Tibial nerve (tissue), 4 donors: Measurements from ENCODE around the gene SRSF9. TPM values are rescaled to one million over a fixed set of nuclear protein-coding genes. Genes with fewer than 3 reads are reported as not detected.
A peak's percentile ranks its signal among the peaks of the same experiment; 100 is the strongest.

ENCODE experiments used
- DNase-seq, 2 donors: peaks; one replicate each; pipeline ENCODE4 v3.0.0-alpha.2; 2019; ENCODE audit warnings: low spot score in 2 of 2
- H3K27ac ChIP-seq, 4 donors: fragments of 200-600 bp; sonication (generic) in 3 of 4; one replicate each; pipeline ENCODE4 v1.5.1; 2017 to 2019; ENCODE audit warnings: mild to moderate bottlenecking in 1 of 4
- H3K27me3 ChIP-seq, 2 donors: fragments of 200-600 bp; sonication (generic) in 1 of 2; one replicate each; pipeline versions ENCODE4 v1.5.1 to v1.6.0; 2017 to 2019
- H3K36me3 ChIP-seq, 3 donors: fragments of 200-600 bp; sonication (generic); one replicate each; pipeline ENCODE4 v1.5.1; 2018 to 2019
- H3K4me1 ChIP-seq, 4 donors: fragments of 200-600 bp; sonication (generic) in 3 of 4; one replicate each; pipeline ENCODE4 v1.5.1; 2017 to 2019
- H3K4me3 ChIP-seq, 4 donors: fragments of 200-600 bp; sonication (generic) in 3 of 4; one replicate each; pipeline ENCODE4 v1.5.1; 2017 to 2019; ENCODE audit warnings: mild to moderate bottlenecking in 1 of 4, moderate library complexity in 1 of 4
- H3K9me3 ChIP-seq, 4 donors: fragments of 200-600 bp; sonication (generic) in 3 of 4; one replicate each; pipeline ENCODE4 v1.5.1; 2017 to 2019
- EP300 ChIP-seq, 2 donors: sonication (generic); formaldehyde crosslinking; IDR thresholded peaks; one replicate each; pipeline ENCODE4 v1.6.1; 2017; ENCODE audit warnings: antibody characterized with exemption in 2 of 2, mild to moderate bottlenecking in 1 of 2
- POLR2A ChIP-seq, 2 donors: fragments of 450-650 bp; IDR thresholded peaks; one replicate each; pipeline ENCODE4 v1.6.1; 2017; ENCODE audit warnings: antibody characterized with exemption in 2 of 2, mild to moderate bottlenecking in 2 of 2, moderate library complexity in 2 of 2
- WGBS, 2 donors: methylation state at CpG; one replicate each; pipeline ENCODE4 v1.1.5; 2018; 5-methylcytosine and 5-hydroxymethylcytosine counted together
- total RNA-seq, 4 donors: library from RNA; depleted of rRNA; stranded (reverse); fragments of >200 nt; gene quantifications; one replicate each; pipeline ENCODE4 v1.1.0, GENCODE V29; 2016
- TF ChIP-seq, protein P1 (sequence below), 5 experiments: fragments of 200-600 bp in 3 of 5; fragments of 450-650 bp in 2 of 5; sonication (generic) in 3 of 5; IDR thresholded peaks; one replicate each; pipeline ENCODE4 v1.5.1; 2016 to 2019; ENCODE audit warnings: antibody characterized with exemption in 5 of 5, mild to moderate bottlenecking in 3 of 5, moderate library complexity in 2 of 5

SRSF9 gene
- total RNA-seq, 4 donors from 2014 or later, result 66.6 to 90.6 (median 77.1) TPM

DNA sequence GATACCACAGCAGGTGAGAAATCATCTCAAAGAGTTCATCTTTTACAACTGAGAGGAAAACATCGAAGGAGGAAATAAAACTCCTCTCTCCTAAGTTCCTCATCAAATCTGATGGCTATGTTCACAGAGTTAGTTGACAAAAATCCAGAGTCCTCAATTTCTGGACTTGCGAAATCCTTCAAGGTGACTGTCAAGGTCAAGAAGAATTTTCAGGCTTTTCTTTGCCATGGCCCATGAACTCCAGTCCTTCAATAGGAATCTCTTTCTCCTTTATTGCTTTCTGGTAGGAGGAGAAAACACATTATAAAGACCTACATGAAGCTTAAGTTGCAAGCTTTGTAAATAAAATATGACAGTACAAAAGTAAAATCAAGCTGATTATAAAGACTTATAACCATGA, 24.9 kb downstream of the SRSF9 start:
- WGBS, 2 donors, result 87 to 89% methylated on average over 2 of the region's 2 CpGs
- Histone ChIP-seq H3K9me3 (no peaks in the 10 kb centered on the region), H3K27me3 (no peaks in the 10 kb centered on the region), H3K4me3 (no peak overlapping the region), H3K36me3 (peaks cover 0 to 58% (median 3%) of the 10 kb centered on the region in 3 donors), H3K27ac (no peak overlapping the region), H3K4me1 (peaks cover 0 to 50% (median 14%) of the 10 kb centered on the region in 4 donors)
- no peak for DNase-seq
- TF ChIP-seq, protein P1, sequence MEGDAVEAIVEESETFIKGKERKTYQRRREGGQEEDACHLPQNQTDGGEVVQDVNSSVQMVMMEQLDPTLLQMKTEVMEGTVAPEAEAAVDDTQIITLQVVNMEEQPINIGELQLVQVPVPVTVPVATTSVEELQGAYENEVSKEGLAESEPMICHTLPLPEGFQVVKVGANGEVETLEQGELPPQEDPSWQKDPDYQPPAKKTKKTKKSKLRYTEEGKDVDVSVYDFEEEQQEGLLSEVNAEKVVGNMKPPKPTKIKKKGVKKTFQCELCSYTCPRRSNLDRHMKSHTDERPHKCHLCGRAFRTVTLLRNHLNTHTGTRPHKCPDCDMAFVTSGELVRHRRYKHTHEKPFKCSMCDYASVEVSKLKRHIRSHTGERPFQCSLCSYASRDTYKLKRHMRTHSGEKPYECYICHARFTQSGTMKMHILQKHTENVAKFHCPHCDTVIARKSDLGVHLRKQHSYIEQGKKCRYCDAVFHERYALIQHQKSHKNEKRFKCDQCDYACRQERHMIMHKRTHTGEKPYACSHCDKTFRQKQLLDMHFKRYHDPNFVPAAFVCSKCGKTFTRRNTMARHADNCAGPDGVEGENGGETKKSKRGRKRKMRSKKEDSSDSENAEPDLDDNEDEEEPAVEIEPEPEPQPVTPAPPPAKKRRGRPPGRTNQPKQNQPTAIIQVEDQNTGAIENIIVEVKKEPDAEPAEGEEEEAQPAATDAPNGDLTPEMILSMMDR (IDR thresholded peaks at IDR 0.05), result no peak
- TF ChIP-seq POLR2A (IDR thresholded peaks at IDR 0.05), result no peak
- TF ChIP-seq EP300 (IDR thresholded peaks at IDR 0.05), result no peak

GRCh38 chr12:120439646-120440247, 29.8 kb downstream of the SRSF9 start:
- Histone ChIP-seq H3K27ac (no peak overlapping the region), H3K36me3 (peaks cover 0 to 49% (median 3%) of the 10 kb centered on the region in 3 donors), H3K9me3 (no peaks in the 10 kb centered on the region), H3K4me1 (peaks cover 0 to 34% (median 15%) of the 10 kb centered on the region in 4 donors), H3K27me3 (peaks cover 0 to 3% of the 10 kb centered on the region in 2 donors), H3K4me3 (no peak overlapping the region)
- DNase-seq, result peak in 1 of 2 donors; percentile 40
- 9 to 10% methylated on average over 6 of the region's 6 CpGs for WGBS, 2 donors
- TF ChIP-seq, protein P1 (IDR thresholded peaks at IDR 0.05), result peak in 4 of 5 experiments; percentile 11 to 52 (median 37)
- no peak for TF ChIP-seq POLR2A (IDR thresholded peaks at IDR 0.05)

GRCh38 chr12:120438495-120439198, 30.9 kb downstream of the SRSF9 start:
- Histone ChIP-seq H3K36me3 (peaks cover 0 to 38% (median 3%) of the 10 kb centered on the region in 3 donors), H3K4me3 (peak overlapping the region; percentile 62 to 88 (median 80)), H3K4me1 (peaks cover 0 to 27% (median 15%) of the 10 kb centered on the region in 4 donors), H3K27me3 (peaks cover 0 to 3% of the 10 kb centered on the region in 2 donors), H3K27ac (peak overlapping the region in 3 of 4 donors; percentile 86 to 90 (median 88)), H3K9me3 (no peaks in the 10 kb centered on the region)
- DNase-seq, result no peak
- no peak for TF ChIP-seq POLR2A (IDR thresholded peaks at IDR 0.05)
- TF ChIP-seq EP300 (IDR thresholded peaks at IDR 0.05), result no peak
- TF ChIP-seq, protein P1 (IDR thresholded peaks at IDR 0.05), result no peak
- 37 to 42% methylated on average over 17 of the region's 17 CpGs for WGBS, 2 donors

GRCh38 chr12:120437735-120438494, 31.6 kb downstream of the SRSF9 start, which contains the start of gene COX6A1:
COX6A1 (plus strand) TSS chr12:120438113; CDS start chr12:120438127, 14 bp downstream.
- Histone ChIP-seq H3K36me3 (peaks cover 0 to 30% (median 3%) of the 10 kb centered on the region in 3 donors), H3K27ac (peak within 1 kb of the TSS; percentile 19 to 90 (median 87)), H3K4me1 (peaks cover 0 to 27% (median 15%) of the 10 kb centered on the region in 4 donors), H3K27me3 (peaks cover 0 to 10% of the 10 kb centered on the region in 2 donors), H3K4me3 (peak within 1 kb of the TSS; percentile 62 to 88 (median 80)), H3K9me3 (no peaks in the 10 kb centered on the region)
- 0 to 1% methylated on average over 37 to 56 of the region's 59 CpGs for whole genome bisulfite sequencing, 2 donors
- TF ChIP-seq, protein P1 (IDR thresholded peaks at IDR 0.05), result no peak
- TF ChIP-seq EP300 (IDR thresholded peaks at IDR 0.05) (peak in 1 of 2 donors; percentile 85), POLR2A (IDR thresholded peaks at IDR 0.05) (peak in 1 of 2 donors; percentile 40)
- DNase-seq, result peak; percentile 79 to 86
